H9 (cell line): ENCODE measurements around the gene STRIP1. TPM values are rescaled to one million over a fixed set of nuclear protein-coding genes. Genes with fewer than 3 reads are reported as not detected.

Experiments used
- DNase-seq: peaks from one replicate; pipeline ENCODE4 v3.0.0-alpha.2; 2017
- H2AFZ ChIP-seq: one replicate; pipeline ENCODE4 v1.6.1; 2013; ENCODE audit warnings: mild to moderate bottlenecking, low read length, control low read depth, moderate library complexity
- H2AK5ac ChIP-seq: 2 replicates; pipeline ENCODE4 v1.6.1; 2013; ENCODE audit warnings: low read length, control low read depth, mixed read lengths; ENCODE audit not compliant: insufficient read length
- H2BK120ac ChIP-seq: one replicate; pipeline ENCODE4 v1.6.1; 2013; ENCODE audit warnings: low read depth, mild to moderate bottlenecking, low read length, control low read depth, inconsistent platforms; ENCODE audit not compliant: poor library complexity, severe bottlenecking
- H2BK12ac ChIP-seq: 2 replicates; pipeline ENCODE4 v1.6.1; 2013; ENCODE audit warnings: low read length, control low read depth, mixed read lengths, low read depth; ENCODE audit not compliant: insufficient read length
- H2BK15ac ChIP-seq: 2 replicates; pipeline ENCODE4 v1.6.1; 2013; ENCODE audit warnings: low read depth, low read length, control low read depth
- H2BK20ac ChIP-seq: one replicate; pipeline ENCODE4 v1.6.1; 2013; ENCODE audit warnings: low read depth, mild to moderate bottlenecking, low read length, control low read depth, inconsistent platforms; ENCODE audit not compliant: poor library complexity, severe bottlenecking
- H2BK5ac ChIP-seq: 2 replicates; pipeline ENCODE4 v1.6.1; 2013; ENCODE audit warnings: low read length, control low read depth, mixed read lengths; ENCODE audit not compliant: insufficient read length
- H3K14ac ChIP-seq: 2 replicates; pipeline ENCODE4 v1.6.1; 2013; ENCODE audit warnings: low read length, control low read depth; ENCODE audit not compliant: insufficient read depth
- H3K18ac ChIP-seq: 2 replicates; pipeline ENCODE4 v1.6.1; 2013; ENCODE audit warnings: low read depth, mild to moderate bottlenecking, mixed read lengths, low read length, control low read depth; ENCODE audit not compliant: insufficient read length
- H3K23ac ChIP-seq: 2 replicates; pipeline ENCODE4 v1.6.1; 2013; ENCODE audit warnings: low read length, control low read depth, mixed read lengths, low read depth; ENCODE audit not compliant: insufficient read length
- H3K23me2 ChIP-seq: 2 replicates; pipeline ENCODE4 v1.6.1; 2013; ENCODE audit warnings: low read depth, mild to moderate bottlenecking, mixed read lengths, low read length, control low read depth; ENCODE audit not compliant: insufficient read length, poor library complexity, severe bottlenecking
- H3K27ac ChIP-seq: 2 replicates; pipeline ENCODE4 v1.5.1; 2013; ENCODE audit warnings: low read length, control low read depth, mixed read lengths, low read depth; ENCODE audit not compliant: insufficient read length
- H3K27me3 ChIP-seq: 2 replicates; pipeline ENCODE4 v1.6.1; 2013; ENCODE audit warnings: low read length, control low read depth, inconsistent platforms; ENCODE audit not compliant: insufficient read depth
- H3K4ac ChIP-seq: 2 replicates; pipeline ENCODE4 v1.6.1; 2013; ENCODE audit warnings: low read depth, mild to moderate bottlenecking, control low read depth, inconsistent platforms, low read length, moderate library complexity
- H3K4me1 ChIP-seq: 2 replicates; pipeline ENCODE4 v1.6.1; 2013; ENCODE audit warnings: low read length, control low read depth, inconsistent platforms; ENCODE audit not compliant: insufficient read depth
- H3K4me2 ChIP-seq: 2 replicates; pipeline ENCODE4 v1.6.1; 2013; ENCODE audit warnings: low read length, control low read depth, mixed read lengths; ENCODE audit not compliant: insufficient read length, insufficient read depth
- H3K56ac ChIP-seq: 2 replicates; pipeline ENCODE4 v1.6.1; 2013; ENCODE audit warnings: low read depth, mild to moderate bottlenecking, mixed read lengths, low read length, control low read depth; ENCODE audit not compliant: insufficient read length
- H3K79me1 ChIP-seq: 2 replicates; pipeline ENCODE4 v1.6.1; 2013; ENCODE audit warnings: low read depth, mild to moderate bottlenecking, moderate library complexity, low read length, control low read depth, inconsistent platforms; ENCODE audit not compliant: insufficient read depth, poor library complexity, severe bottlenecking
- H3K79me2 ChIP-seq: 2 replicates; pipeline ENCODE4 v1.6.1; 2013; ENCODE audit warnings: low read length, control low read depth, inconsistent platforms; ENCODE audit not compliant: insufficient read depth
- H3K9ac ChIP-seq: 2 replicates; pipeline ENCODE4 v1.6.1; 2013; ENCODE audit warnings: low read length, control low read depth, mixed read lengths; ENCODE audit not compliant: insufficient read length; ENCODE audit errors: extremely low read depth
- H3K9me3 ChIP-seq: one replicate; pipeline ENCODE4 v1.6.1; 2013; ENCODE audit warnings: low read depth, low read length, inconsistent platforms; ENCODE audit not compliant: control insufficient read depth
- H3T11ph ChIP-seq: one replicate; pipeline ENCODE4 v1.6.1; 2013; ENCODE audit warnings: mild to moderate bottlenecking, low read length, control low read depth, inconsistent platforms
- H4K20me1 ChIP-seq: one replicate; pipeline ENCODE4 v1.6.1; 2013; ENCODE audit not compliant: control insufficient read depth, insufficient read length, insufficient read depth
- H4K5ac ChIP-seq: 2 replicates; pipeline ENCODE4 v1.6.1; 2013; ENCODE audit warnings: low read depth, mild to moderate bottlenecking, mixed read lengths, low read length, control low read depth; ENCODE audit not compliant: insufficient read length
- H4K8ac ChIP-seq: replicated peaks from 2 replicates; pipeline ENCODE4 v1.6.1; 2013; ENCODE audit warnings: low read length, control low read depth, mixed read lengths, low read depth; ENCODE audit not compliant: insufficient read length
- H4K91ac ChIP-seq: 2 replicates; pipeline ENCODE4 v1.6.1; 2013; ENCODE audit warnings: low read depth, mild to moderate bottlenecking, moderate library complexity, mixed read lengths, low read length, control low read depth; ENCODE audit not compliant: insufficient read length
- H3K27ac Mint-ChIP-seq, 3 experiments: 2 replicates in 2 of 3; 3 replicates in 1 of 3; pipeline ENCODE4 v1.8.0; 2020 to 2021; ENCODE audit warnings: mixed read lengths in 3 of 3, mild to moderate bottlenecking in 1 of 3, moderate library complexity in 1 of 3
- H3K27me3 Mint-ChIP-seq: 2 replicates; pipeline ENCODE4 v1.8.0; 2021; ENCODE audit warnings: low read depth, mild to moderate bottlenecking, moderate library complexity, mixed read lengths
- H3K36me3 Mint-ChIP-seq, 3 experiments: 2 replicates in 2 of 3; 3 replicates in 1 of 3; pipeline ENCODE4 v1.8.0; 2020 to 2021; ENCODE audit warnings: low read depth in 3 of 3, mixed read lengths in 3 of 3; ENCODE audit not compliant: insufficient read depth in 1 of 3
- H3K4me1 Mint-ChIP-seq, 2 experiments: 2 replicates each; pipeline ENCODE4 v1.8.0; 2020; ENCODE audit warnings: mixed read lengths in 2 of 2
- H3K4me3 Mint-ChIP-seq, 2 experiments: 2 replicates in 1 of 2; 3 replicates in 1 of 2; pipeline ENCODE4 v1.8.0; 2020 to 2021; ENCODE audit warnings: mild to moderate bottlenecking in 2 of 2, mixed read lengths in 2 of 2, moderate library complexity in 1 of 2
- H3K9me3 Mint-ChIP-seq, 2 experiments: 2 replicates in 1 of 2; 3 replicates in 1 of 2; pipeline ENCODE4 v1.8.0; 2020; ENCODE audit warnings: mild to moderate bottlenecking in 2 of 2, mixed read lengths in 2 of 2, moderate library complexity in 1 of 2
- WGBS: extraction: QIAGEN DNeasy Blood & Tissue Kit; methylation state at CpG from one replicate; pipeline ENCODE4 v1.1.7; 2013; ENCODE audit warnings: missing lambda C conversion rate, low lambda C conversion rate, mixed read lengths; ENCODE audit not compliant: insufficient read length; ENCODE audit errors: extremely low coverage; 5-methylcytosine and 5-hydroxymethylcytosine counted together
- total RNA-seq: library from RNA; stranded (reverse); gene quantifications from 2 replicates; pipeline ENCODE4 v1.2.1, GENCODE V29; 2021
- TF ChIP-seq, protein P1 (sequence below): fragments of 200-600 bp; sonication (generic); conservative IDR thresholded peaks from 3 replicates; pipeline ENCODE4 v1.8.0; 2021; ENCODE audit warnings: antibody characterized with exemption, mild to moderate bottlenecking

Gene STRIP1
- total RNA-seq, 1 experiment from 2014 or later = 43.6 TPM

DNA sequence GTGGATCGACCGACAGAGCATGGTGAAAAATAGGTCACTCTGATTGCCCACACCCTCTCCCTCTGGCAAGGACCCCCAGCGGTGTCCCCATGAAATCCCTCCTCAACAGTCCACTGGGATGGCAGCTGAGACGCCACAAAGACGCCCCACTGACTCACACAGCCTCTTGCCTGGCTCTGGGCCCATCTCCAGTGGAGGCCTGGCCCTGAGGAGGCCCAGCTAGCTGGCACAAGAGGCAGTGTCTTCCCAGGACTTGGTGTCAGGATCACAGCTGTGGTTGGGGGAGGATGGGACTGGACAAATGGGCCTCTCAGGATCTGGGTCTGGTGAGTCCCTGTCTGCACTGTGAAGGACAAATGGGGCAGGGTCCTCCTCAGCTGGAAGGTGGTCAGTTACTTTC lies 31.4 kb downstream of the STRIP1 start:
- no peak overlapping the region for H2BK15ac ChIP-seq
- H3T11ph ChIP-seq = no peak overlapping the region
- no peak overlapping the region for H3K9ac ChIP-seq
- peaks cover 70% of the 10 kb centered on the region for H3K27me3 Mint-ChIP-seq
- peaks cover 49% of the 10 kb centered on the region for H3K27me3 ChIP-seq
- H3K4me3 Mint-ChIP-seq = no peak overlapping the region
- peaks cover 3 to 4% (median 4%) of the 10 kb centered on the region in 3 experiments; a peak in 6 of 7 replicates for H3K36me3 Mint-ChIP-seq
- H3K4me1 Mint-ChIP-seq = peaks cover 10 to 14% of the 10 kb centered on the region in 2 experiments
- H3K56ac ChIP-seq = no peak overlapping the region
- peaks cover 0 to 3% of the 10 kb centered on the region in 2 experiments; a peak in 1 of 5 replicates for H3K9me3 Mint-ChIP-seq
- H3K79me1 ChIP-seq = no peaks in the 10 kb centered on the region
- H2BK5ac ChIP-seq = no peak overlapping the region
- H2BK20ac ChIP-seq = no peak overlapping the region
- H3K23me2 ChIP-seq = peaks cover 7% of the 10 kb centered on the region
- H3K4ac ChIP-seq = no peak overlapping the region
- H3K79me2 ChIP-seq = no peaks in the 10 kb centered on the region
- DNase-seq = no peak
- H2AFZ ChIP-seq = no peak overlapping the region
- peaks cover 4% of the 10 kb centered on the region for H4K20me1 ChIP-seq
- TF ChIP-seq, protein P1, sequence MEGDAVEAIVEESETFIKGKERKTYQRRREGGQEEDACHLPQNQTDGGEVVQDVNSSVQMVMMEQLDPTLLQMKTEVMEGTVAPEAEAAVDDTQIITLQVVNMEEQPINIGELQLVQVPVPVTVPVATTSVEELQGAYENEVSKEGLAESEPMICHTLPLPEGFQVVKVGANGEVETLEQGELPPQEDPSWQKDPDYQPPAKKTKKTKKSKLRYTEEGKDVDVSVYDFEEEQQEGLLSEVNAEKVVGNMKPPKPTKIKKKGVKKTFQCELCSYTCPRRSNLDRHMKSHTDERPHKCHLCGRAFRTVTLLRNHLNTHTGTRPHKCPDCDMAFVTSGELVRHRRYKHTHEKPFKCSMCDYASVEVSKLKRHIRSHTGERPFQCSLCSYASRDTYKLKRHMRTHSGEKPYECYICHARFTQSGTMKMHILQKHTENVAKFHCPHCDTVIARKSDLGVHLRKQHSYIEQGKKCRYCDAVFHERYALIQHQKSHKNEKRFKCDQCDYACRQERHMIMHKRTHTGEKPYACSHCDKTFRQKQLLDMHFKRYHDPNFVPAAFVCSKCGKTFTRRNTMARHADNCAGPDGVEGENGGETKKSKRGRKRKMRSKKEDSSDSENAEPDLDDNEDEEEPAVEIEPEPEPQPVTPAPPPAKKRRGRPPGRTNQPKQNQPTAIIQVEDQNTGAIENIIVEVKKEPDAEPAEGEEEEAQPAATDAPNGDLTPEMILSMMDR = no peak
- no peak overlapping the region for H4K8ac ChIP-seq
- no peaks in the 10 kb centered on the region for H3K9me3 ChIP-seq
- no peak overlapping the region for H2BK120ac ChIP-seq
- no peak overlapping the region for H3K18ac ChIP-seq
- no peak overlapping the region for H4K91ac ChIP-seq
- no peak overlapping the region for H3K23ac ChIP-seq
- no peak overlapping the region for H3K27ac Mint-ChIP-seq
- no CpG with 5 or more reads among the region's 5 CpGs for WGBS
- no peak overlapping the region for H3K27ac ChIP-seq
- no peak overlapping the region for H4K5ac ChIP-seq
- no peak overlapping the region for H2AK5ac ChIP-seq
- H3K4me1 ChIP-seq = no peaks in the 10 kb centered on the region; the same call in 1 of the 2 replicates
- no peak overlapping the region for H3K4me2 ChIP-seq
- no peak overlapping the region for H2BK12ac ChIP-seq
- H3K14ac ChIP-seq = no peak overlapping the region
